ENCODE measurements around the gene ANXA4. TPM values are rescaled to one million over a fixed set of nuclear protein-coding genes. Genes with fewer than 3 reads are reported as not detected.

ANXA4 gene
- 63.6 TPM for total RNA-seq

DNA sequence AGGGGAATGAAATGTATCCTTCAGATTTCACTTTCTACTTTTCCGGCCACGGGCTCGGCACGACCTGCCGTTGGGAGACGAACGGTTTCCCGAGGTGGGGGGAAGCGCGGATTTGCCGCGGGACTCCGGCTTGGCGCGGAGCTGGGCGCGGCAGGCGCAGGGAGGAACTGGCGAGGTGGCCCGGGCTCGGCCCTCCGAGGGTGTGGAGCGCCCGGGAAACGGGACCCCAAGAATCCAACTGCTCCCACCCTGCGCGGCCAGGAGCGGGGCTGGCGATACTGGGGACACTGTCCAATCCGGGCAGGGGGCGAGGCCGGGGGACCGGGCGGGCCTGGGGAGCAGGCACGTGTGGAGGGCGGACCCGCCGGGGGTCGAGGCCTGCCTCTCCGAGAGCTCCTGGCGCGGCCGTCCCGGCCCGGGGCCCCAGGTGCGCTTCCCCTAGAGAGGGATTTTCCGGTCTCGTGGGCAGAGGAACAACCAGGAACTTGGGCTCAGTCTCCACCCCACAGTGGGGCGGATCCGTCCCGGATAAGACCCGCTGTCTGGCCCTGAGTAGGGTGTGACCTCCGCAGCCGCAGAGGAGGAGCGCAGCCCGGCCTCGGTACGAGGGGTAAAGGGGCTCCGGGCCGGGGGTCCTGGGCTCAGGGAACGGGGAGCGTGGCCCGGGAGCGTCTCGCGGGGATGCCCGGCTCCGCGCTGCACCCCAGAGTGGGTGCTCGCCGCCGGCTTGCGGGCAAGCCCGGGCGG, at the start of gene ANXA4:
ANXA4 (plus strand) TSS at position 560 of the 747 bp plus-strand sequence. CDS start 39,432 bp downstream, outside the sequence.
- DNase-seq (ENCODE audit: extremely low spot score in 2 of 2), result peak in 1 of 2 donors; percentile 94
- H3K9me3 ChIP-seq, result no peaks in the 10 kb centered on the region
- no peaks in the 10 kb centered on the region for H3K36me3 ChIP-seq
- H3K27ac ChIP-seq, result peak within 1 kb of the TSS; percentile 99
- TF ChIP-seq, protein P1, sequence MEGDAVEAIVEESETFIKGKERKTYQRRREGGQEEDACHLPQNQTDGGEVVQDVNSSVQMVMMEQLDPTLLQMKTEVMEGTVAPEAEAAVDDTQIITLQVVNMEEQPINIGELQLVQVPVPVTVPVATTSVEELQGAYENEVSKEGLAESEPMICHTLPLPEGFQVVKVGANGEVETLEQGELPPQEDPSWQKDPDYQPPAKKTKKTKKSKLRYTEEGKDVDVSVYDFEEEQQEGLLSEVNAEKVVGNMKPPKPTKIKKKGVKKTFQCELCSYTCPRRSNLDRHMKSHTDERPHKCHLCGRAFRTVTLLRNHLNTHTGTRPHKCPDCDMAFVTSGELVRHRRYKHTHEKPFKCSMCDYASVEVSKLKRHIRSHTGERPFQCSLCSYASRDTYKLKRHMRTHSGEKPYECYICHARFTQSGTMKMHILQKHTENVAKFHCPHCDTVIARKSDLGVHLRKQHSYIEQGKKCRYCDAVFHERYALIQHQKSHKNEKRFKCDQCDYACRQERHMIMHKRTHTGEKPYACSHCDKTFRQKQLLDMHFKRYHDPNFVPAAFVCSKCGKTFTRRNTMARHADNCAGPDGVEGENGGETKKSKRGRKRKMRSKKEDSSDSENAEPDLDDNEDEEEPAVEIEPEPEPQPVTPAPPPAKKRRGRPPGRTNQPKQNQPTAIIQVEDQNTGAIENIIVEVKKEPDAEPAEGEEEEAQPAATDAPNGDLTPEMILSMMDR (IDR thresholded peaks at IDR 0.05), result peak in 1 of 3 experiments; percentile 8
- TF ChIP-seq POLR2A (IDR thresholded peaks at IDR 0.05) (peak; percentile 9 to 88), POLR2AphosphoS5 (IDR thresholded peaks at IDR 0.05; ENCODE audit: insufficient read depth in 1 of 2, low read depth in 1 of 2) (peak; percentile 81 to 90)
- peak within 1 kb of the TSS; percentile 73 to 100 for H3K4me3 ChIP-seq
- intact Hi-C loops (cut with DNase I), result loop anchor here (10.0 kb wide), 1 partner anchor 53 kb away; no protein-coding TSS in a partner anchor
- H3K27me3 ChIP-seq, result no peaks in the 10 kb centered on the region
- peaks cover 44% of the 10 kb centered on the region for H3K4me1 ChIP-seq

DNA sequence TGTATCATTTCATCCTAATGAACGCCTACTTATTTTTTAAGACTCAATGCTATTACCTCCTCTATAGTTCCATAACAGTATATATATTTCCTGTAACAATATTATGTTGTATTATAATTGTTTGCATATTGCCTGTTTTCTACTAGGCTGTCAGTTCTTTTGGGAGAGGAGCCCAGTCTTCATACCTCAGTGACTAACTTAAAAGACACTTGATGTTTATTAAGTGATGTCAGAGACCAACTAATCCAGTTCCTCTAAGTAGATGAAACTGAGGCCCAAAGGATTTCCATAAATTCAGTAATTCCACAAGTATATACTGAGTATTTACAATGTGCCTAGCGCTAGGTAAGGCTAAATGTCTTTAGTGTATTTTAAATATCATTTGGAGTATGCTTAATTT, 49.5 kb upstream of the ANXA4 start:
- no peaks in the 10 kb centered on the region for H3K36me3 ChIP-seq

DNA sequence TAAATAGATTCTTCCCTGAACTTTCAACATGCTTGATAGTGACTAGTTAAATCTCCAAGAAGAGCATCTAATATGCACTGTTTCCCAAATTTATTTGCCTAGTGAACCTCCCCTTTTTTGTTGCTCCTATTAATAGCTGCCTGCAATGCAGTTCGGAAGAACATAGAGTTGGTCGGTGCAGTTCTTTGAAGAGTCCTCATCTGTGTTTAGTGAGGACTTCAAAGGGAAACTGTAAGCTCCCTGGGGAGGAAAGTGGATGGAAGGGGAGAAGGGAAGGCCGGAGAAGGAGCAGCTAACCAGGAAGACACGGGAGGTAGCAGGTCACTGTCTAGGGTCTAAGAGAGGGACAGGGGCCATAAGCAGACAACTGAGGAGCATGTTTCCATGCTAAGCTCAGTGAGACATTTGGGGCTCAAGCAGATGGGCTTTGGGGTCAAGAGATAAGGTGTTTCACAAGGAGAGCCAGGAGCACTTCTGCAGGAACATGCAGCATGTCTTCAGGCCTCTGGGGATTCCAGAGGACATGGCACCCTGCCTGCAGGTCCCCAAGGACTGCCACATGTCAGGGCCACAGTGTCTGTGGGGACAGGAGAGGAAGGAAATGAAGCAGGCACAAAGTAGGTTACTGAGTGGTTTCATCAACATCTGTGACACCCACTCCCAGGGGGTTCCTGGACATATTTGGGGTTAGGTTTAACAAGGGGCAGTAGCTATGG, 48.7 kb upstream of the ANXA4 start:
- intact Hi-C loops (cut with DNase I), result no loop called here
- DNase-seq (ENCODE audit: extremely low spot score in 2 of 2), result no peak
- H3K9me3 ChIP-seq, result no peaks in the 10 kb centered on the region
- H3K36me3 ChIP-seq, result no peaks in the 10 kb centered on the region
- H3K4me3 ChIP-seq, result no peak overlapping the region
- H3K27ac ChIP-seq, result no peak overlapping the region
- TF ChIP-seq, protein P1 (IDR thresholded peaks at IDR 0.05), result no peak
- TF ChIP-seq POLR2A (IDR thresholded peaks at IDR 0.05) (no peak), POLR2AphosphoS5 (IDR thresholded peaks at IDR 0.05; ENCODE audit: insufficient read depth in 1 of 2, low read depth in 1 of 2) (no peak)
- H3K4me1 ChIP-seq, result no peaks in the 10 kb centered on the region
- no peaks in the 10 kb centered on the region for H3K27me3 ChIP-seq

More for the DNA sequence above, 49.5 kb upstream of the ANXA4 start:
- Histone ChIP-seq H3K27me3 (no peaks in the 10 kb centered on the region), H3K4me3 (no peak overlapping the region), H3K4me1 (no peaks in the 10 kb centered on the region), H3K9me3 (no peaks in the 10 kb centered on the region), H3K27ac (no peak overlapping the region)
- TF ChIP-seq POLR2A (IDR thresholded peaks at IDR 0.05), result no peak
- TF ChIP-seq POLR2AphosphoS5 (IDR thresholded peaks at IDR 0.05; ENCODE audit: insufficient read depth in 1 of 2, low read depth in 1 of 2), result no peak
- TF ChIP-seq, protein P1 (IDR thresholded peaks at IDR 0.05), result no peak
- intact Hi-C loops (cut with DNase I), result no loop called here
- no peak for DNase-seq (ENCODE audit: extremely low spot score in 2 of 2)

DNA sequence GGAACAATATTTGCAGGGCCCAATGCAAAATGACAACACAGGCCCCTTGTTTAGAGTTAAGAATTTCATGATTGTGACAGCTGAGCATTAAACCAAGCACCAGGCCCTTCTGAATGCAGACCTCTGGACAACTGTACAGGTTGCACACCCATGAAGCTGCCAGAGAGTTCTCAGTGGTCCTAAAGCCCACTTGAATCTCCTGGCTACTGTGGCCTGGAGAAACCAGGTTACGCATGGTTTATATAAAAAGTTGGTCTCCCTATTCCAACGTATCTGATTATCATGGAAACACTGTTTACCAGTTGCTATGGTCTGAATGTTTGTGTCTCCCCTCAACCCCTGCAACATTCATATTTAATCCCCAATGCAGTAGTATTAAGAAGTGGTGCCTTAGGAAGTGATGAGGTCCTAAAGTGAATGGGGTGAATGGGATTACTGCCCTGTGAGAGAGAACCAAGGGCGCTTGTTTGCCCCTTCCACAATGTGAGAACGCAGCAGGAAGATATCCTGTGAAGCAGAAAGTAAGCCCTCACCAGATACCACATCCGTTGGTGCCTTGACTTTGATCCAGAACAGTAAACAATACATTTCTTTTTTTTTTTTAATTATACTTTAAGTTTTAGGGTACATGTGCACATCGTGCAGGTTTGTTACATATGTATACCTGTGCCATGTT, 48.0 kb upstream of the ANXA4 start:
- Histone ChIP-seq H3K4me3 (no peak overlapping the region), H3K9me3 (no peaks in the 10 kb centered on the region), H3K4me1 (no peaks in the 10 kb centered on the region), H3K36me3 (no peaks in the 10 kb centered on the region), H3K27ac (no peak overlapping the region), H3K27me3 (no peaks in the 10 kb centered on the region)
- no peak for DNase-seq (ENCODE audit: extremely low spot score in 2 of 2)
- intact Hi-C loops (cut with DNase I), result no loop called here
- TF ChIP-seq, protein P1 (IDR thresholded peaks at IDR 0.05), result no peak
- TF ChIP-seq POLR2AphosphoS5 (IDR thresholded peaks at IDR 0.05; ENCODE audit: insufficient read depth in 1 of 2, low read depth in 1 of 2), result no peak
- TF ChIP-seq POLR2A (IDR thresholded peaks at IDR 0.05), result no peak

All from vagina (tissue), 2 donors.